Effector memory CD8-positive, alpha-beta T cell (primary cell): Measurements from ENCODE around the gene MORC1.

Source experiments
- ATAC-seq: fragments of 150-1000 bp; cut with Tn5 transposase; replicated peaks from 2 replicates; pipeline ENCODE4 v1.10.0; 2021; ENCODE audit warnings: mild to moderate bottlenecking, moderate library complexity
- DNase-seq, 3 experiments: peaks; one replicate each; pipeline ENCODE4 v3.0.0; 2021
- H3K27ac Mint-ChIP-seq, 2 donors: one replicate each; pipeline ENCODE4 v1.8.0; 2022; ENCODE audit warnings: mild to moderate bottlenecking in 2 of 2, mixed read lengths in 2 of 2, moderate library complexity in 2 of 2
- H3K27me3 Mint-ChIP-seq, 2 donors: one replicate each; pipeline ENCODE4 v1.8.0; 2022; ENCODE audit warnings: mixed read lengths in 2 of 2
- H3K36me3 Mint-ChIP-seq: one replicate; pipeline ENCODE4 v1.8.0; 2022; ENCODE audit warnings: mild to moderate bottlenecking, moderate library complexity, mixed read lengths; ENCODE audit not compliant: insufficient read depth
- H3K4me1 Mint-ChIP-seq, 2 donors: one replicate each; pipeline ENCODE4 v1.8.0; 2022; ENCODE audit warnings: low read depth in 2 of 2, mixed read lengths in 2 of 2
- H3K4me3 Mint-ChIP-seq, 2 donors: one replicate each; pipeline ENCODE4 v1.8.0; 2022; ENCODE audit warnings: mild to moderate bottlenecking in 2 of 2, mixed read lengths in 2 of 2, moderate library complexity in 2 of 2
- H3K9me3 Mint-ChIP-seq, 2 donors: one replicate each; pipeline ENCODE4 v1.8.0; 2022; ENCODE audit warnings: mixed read lengths in 2 of 2

MORC1 gene

GRCh38 chr3:109132801-109133473, 15.0 kb upstream of the MORC1 start:
- H3K9me3 Mint-ChIP-seq = peaks cover 0 to 3% of the 10 kb centered on the region in 2 donors
- no peaks in the 10 kb centered on the region for H3K36me3 Mint-ChIP-seq
- H3K4me1 Mint-ChIP-seq = no peaks in the 10 kb centered on the region
- DNase-seq (no peak), ATAC-seq (no peak)
- H3K4me3 Mint-ChIP-seq = no peak overlapping the region
- peaks cover 0 to 11% of the 10 kb centered on the region in 2 donors for H3K27me3 Mint-ChIP-seq
- no peak overlapping the region for H3K27ac Mint-ChIP-seq

- Mint-ChIP-seq H3K27ac (no peak overlapping the region), H3K27me3 (peaks cover 0 to 11% of the 10 kb centered on the region in 2 donors), H3K4me1 (no peaks in the 10 kb centered on the region), H3K36me3 (no peaks in the 10 kb centered on the region), H3K9me3 (peaks cover 0 to 3% of the 10 kb centered on the region in 2 donors), H3K4me3 (no peak overlapping the region)
- ATAC-seq (no peak), DNase-seq (no peak)
These were observed 13.3 kb upstream of the MORC1 start for GRCh38 chr3:109131276-109131675.

- Mint-ChIP-seq H3K9me3 (peaks cover 0 to 3% of the 10 kb centered on the region in 2 donors), H3K4me3 (no peak overlapping the region), H3K27ac (no peak overlapping the region), H3K4me1 (peaks cover 0 to 2% of the 10 kb centered on the region in 2 donors), H3K27me3 (peaks cover 0 to 11% of the 10 kb centered on the region in 2 donors), H3K36me3 (no peaks in the 10 kb centered on the region)
- ATAC-seq (no peak), DNase-seq (no peak)
These were observed 9.6 kb upstream of the MORC1 start for GRCh38 chr3:109127553-109127952.

GRCh38 chr3:109125902-109126301, 8.0 kb upstream of the MORC1 start:
- Mint-ChIP-seq H3K4me3 (no peak overlapping the region), H3K9me3 (peaks cover 0 to 3% of the 10 kb centered on the region in 2 donors), H3K27me3 (peaks cover 0 to 3% of the 10 kb centered on the region in 2 donors), H3K36me3 (no peaks in the 10 kb centered on the region), H3K4me1 (peaks cover 0 to 3% of the 10 kb centered on the region in 2 donors), H3K27ac (no peak overlapping the region)
- DNase-seq (no peak), ATAC-seq (no peak)

GRCh38 chr3:109122690-109123089, 4.8 kb upstream of the MORC1 start:
- Mint-ChIP-seq H3K4me1 (peaks cover 0 to 3% of the 10 kb centered on the region in 2 donors), H3K27me3 (no peaks in the 10 kb centered on the region), H3K9me3 (no peaks in the 10 kb centered on the region), H3K27ac (no peak overlapping the region), H3K36me3 (no peaks in the 10 kb centered on the region), H3K4me3 (no peak overlapping the region)
- DNase-seq (no peak), ATAC-seq (no peak)

DNA sequence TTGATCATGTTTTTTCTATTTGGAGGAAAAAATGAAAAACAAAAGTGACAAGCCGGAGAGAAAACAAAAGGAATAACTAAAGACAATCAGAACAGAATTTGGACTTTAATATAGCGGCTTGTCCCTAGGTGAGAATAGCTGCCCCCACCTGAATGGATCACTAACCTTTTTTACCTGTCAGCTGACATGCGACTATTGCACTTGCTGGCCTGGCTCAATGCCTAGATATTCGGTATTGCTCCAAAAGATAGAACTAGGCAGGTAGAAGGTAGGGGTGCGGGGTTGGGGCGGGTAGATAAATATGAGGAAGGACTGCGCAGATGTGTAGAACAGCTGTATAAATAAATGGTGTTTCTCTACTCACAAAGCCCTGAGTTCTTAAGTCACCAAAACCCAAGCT, 650 bp upstream of the MORC1 start:
- Mint-ChIP-seq H3K4me1 (peaks cover 0 to 3% of the 10 kb centered on the region in 2 donors), H3K27ac (no peak overlapping the region), H3K9me3 (no peaks in the 10 kb centered on the region), H3K36me3 (no peaks in the 10 kb centered on the region), H3K27me3 (peaks cover 10 to 11% of the 10 kb centered on the region in 2 donors), H3K4me3 (no peak overlapping the region)
- ATAC-seq (no peak), DNase-seq (no peak)

GRCh38 chr3:109116031-109116430, 1.9 kb downstream of the MORC1 start:
- H3K4me3 Mint-ChIP-seq = no peak overlapping the region
- H3K4me1 Mint-ChIP-seq = no peaks in the 10 kb centered on the region
- H3K27ac Mint-ChIP-seq = no peak overlapping the region
- peaks cover 17 to 18% of the 10 kb centered on the region in 2 donors for H3K27me3 Mint-ChIP-seq
- no peak for DNase-seq
- ATAC-seq = no peak
- no peaks in the 10 kb centered on the region for H3K9me3 Mint-ChIP-seq
- no peaks in the 10 kb centered on the region for H3K36me3 Mint-ChIP-seq

DNA sequence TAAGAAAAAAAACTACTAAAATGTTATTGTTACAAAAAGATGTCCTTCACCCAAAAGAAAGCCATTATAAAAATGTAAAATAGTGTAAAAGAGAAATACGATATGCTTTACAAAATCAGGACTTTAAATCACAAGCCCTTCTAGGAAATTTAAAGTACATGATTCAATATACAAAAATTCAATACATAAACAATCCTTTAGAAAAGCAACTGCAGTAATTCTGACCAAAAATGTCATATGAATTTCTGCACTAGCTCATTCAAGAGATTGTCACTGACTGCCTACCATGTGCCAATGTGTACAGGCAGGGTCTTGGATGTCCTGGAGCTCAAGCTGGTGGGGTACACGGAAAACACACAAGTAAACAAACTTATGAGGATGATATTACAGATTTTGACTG, 2.5 kb downstream of the MORC1 start:
- no peak for DNase-seq
- no peak for ATAC-seq
- no peaks in the 10 kb centered on the region for H3K4me1 Mint-ChIP-seq
- H3K27me3 Mint-ChIP-seq = peaks cover 17 to 18% of the 10 kb centered on the region in 2 donors
- no peak overlapping the region for H3K4me3 Mint-ChIP-seq
- no peaks in the 10 kb centered on the region for H3K9me3 Mint-ChIP-seq
- H3K36me3 Mint-ChIP-seq = no peaks in the 10 kb centered on the region
- H3K27ac Mint-ChIP-seq = no peak overlapping the region

DNA sequence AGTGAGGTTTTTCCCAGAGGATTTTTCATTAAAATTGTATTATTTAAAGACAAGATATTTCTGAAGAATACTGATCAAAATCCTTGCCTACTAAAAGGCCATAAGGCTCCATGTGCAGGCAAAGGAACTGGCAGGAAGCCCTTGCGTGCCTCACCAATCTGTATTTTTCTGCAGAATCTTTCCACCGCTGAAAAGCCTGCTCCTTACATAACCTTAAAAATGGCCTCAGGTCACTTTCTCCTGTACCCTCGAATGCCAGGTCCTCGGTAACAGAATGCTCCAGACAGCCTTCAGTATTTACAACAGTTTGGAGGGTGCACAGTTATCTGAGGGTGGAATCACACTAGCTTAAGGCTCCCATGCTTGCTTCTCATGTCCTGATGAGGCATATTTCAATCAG, 3.2 kb downstream of the MORC1 start:
- Mint-ChIP-seq H3K9me3 (no peaks in the 10 kb centered on the region), H3K36me3 (no peaks in the 10 kb centered on the region), H3K27ac (no peak overlapping the region), H3K27me3 (peaks cover 21 to 23% of the 10 kb centered on the region in 2 donors), H3K4me3 (no peak overlapping the region), H3K4me1 (no peaks in the 10 kb centered on the region)
- DNase-seq = no peak
- ATAC-seq = no peak

DNA sequence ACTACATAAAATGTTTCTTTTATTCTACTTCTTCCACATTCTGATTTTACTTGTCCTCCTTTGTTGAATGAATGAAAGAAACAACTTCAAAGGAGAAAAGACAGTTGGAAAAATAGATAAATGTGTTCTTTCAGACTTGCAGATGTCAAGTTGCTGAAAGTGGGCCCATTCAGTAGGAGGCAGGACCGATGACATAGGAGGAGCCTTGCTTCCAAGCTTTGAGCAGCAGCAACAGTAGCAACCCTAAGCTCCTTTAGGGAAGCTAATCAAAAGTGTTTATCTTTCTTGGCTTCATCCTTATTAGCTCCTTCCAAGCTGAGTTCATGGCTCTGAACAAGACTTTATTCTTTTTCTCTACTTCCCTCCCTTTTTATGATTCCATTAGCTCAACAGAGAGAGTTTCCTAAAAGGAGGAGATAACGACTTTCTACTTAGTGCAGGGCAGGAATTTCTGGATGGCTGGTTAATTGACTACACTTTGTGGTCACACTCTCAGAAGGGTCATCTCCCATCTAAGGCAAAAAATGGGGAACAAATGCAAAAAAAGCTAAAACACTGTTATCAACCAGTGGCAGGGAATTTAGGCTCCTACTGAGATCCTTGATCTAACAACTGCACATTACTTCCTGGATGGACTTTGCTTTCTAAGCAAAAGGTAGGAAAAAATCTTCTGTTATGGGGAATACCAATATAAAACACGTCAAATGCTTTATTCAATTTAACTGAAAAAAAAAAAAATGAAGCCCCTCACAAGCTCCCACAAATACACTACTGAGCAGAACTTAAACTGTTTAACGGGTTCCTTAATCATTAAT, 4.8 kb downstream of the MORC1 start:
- Mint-ChIP-seq H3K36me3 (no peaks in the 10 kb centered on the region), H3K27ac (no peak overlapping the region), H3K9me3 (no peaks in the 10 kb centered on the region), H3K27me3 (peaks cover 26 to 27% of the 10 kb centered on the region in 2 donors), H3K4me3 (no peak overlapping the region), H3K4me1 (no peaks in the 10 kb centered on the region)
- DNase-seq = no peak
- ATAC-seq = no peak

GRCh38 chr3:109109574-109109973, 8.4 kb downstream of the MORC1 start:
- H3K4me3 Mint-ChIP-seq = no peak overlapping the region

GRCh38 chr3:109098079-109098644, 19.8 kb downstream of the MORC1 start:
- Mint-ChIP-seq H3K27me3 (peaks cover 6 to 16% of the 10 kb centered on the region in 2 donors), H3K9me3 (no peaks in the 10 kb centered on the region), H3K27ac (no peak overlapping the region), H3K4me1 (no peaks in the 10 kb centered on the region), H3K36me3 (no peaks in the 10 kb centered on the region), H3K4me3 (no peak overlapping the region)
- no peak for DNase-seq
- ATAC-seq = no peak

More at GRCh38 chr3:109109574-109109973, 8.4 kb downstream of the MORC1 start:
- Mint-ChIP-seq H3K4me1 (no peaks in the 10 kb centered on the region), H3K9me3 (no peaks in the 10 kb centered on the region), H3K27me3 (peaks cover 29 to 34% of the 10 kb centered on the region in 2 donors), H3K36me3 (no peaks in the 10 kb centered on the region), H3K27ac (no peak overlapping the region)
- no peak for ATAC-seq
- DNase-seq = no peak

GRCh38 chr3:109095166-109095565, 22.8 kb downstream of the MORC1 start:
- H3K4me1 Mint-ChIP-seq = no peaks in the 10 kb centered on the region
- no peak for ATAC-seq
- H3K4me3 Mint-ChIP-seq = no peak overlapping the region

DNA sequence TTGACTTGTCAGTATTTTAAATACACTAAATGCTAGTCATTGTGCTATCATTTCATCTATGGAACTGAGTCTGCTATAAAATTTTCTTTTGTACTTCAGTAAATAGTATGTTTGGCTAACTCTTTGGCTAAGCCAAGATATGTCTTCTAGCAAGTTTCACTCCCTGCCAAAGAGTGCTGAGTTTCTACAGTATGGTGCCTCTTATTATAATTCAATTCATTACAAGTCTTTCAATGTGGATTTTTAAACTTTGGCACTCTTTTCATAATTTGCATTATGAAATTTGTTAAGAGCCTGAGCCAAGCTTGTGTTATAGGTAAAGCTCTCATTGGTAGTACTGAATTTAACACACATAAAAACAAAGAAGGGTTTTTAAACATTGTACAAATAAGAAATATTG, 24.4 kb downstream of the MORC1 start:
- Mint-ChIP-seq H3K4me1 (no peaks in the 10 kb centered on the region), H3K4me3 (no peak overlapping the region), H3K36me3 (no peaks in the 10 kb centered on the region), H3K27me3 (peaks cover 5 to 16% of the 10 kb centered on the region in 2 donors), H3K9me3 (no peaks in the 10 kb centered on the region), H3K27ac (no peak overlapping the region)
- ATAC-seq (no peak), DNase-seq (no peak)

More at GRCh38 chr3:109095166-109095565, 22.8 kb downstream of the MORC1 start:
- H3K27me3 Mint-ChIP-seq = peaks cover 0 to 16% of the 10 kb centered on the region in 2 donors
- no peak for DNase-seq
- no peaks in the 10 kb centered on the region for H3K36me3 Mint-ChIP-seq
- no peak overlapping the region for H3K27ac Mint-ChIP-seq
- H3K9me3 Mint-ChIP-seq = no peaks in the 10 kb centered on the region
